K562 (cell line): Measurements from ENCODE around the gene VRK1. TPM values are rescaled to one million over a fixed set of nuclear protein-coding genes. Genes with fewer than 3 reads are reported as not detected.
A peak's percentile ranks its signal among the peaks of the same experiment; 100 is the strongest.

Experiments
- ARID1B ChIP-seq: fragments of 450-650 bp; IDR thresholded peaks from 2 replicates; pipeline ENCODE4 v1.6.1; 2016; ENCODE audit warnings: antibody characterized with exemption, mild to moderate bottlenecking, inconsistent platforms
- CHCHD3 ChIP-seq: fragments of 250-450 bp; sonication (Bioruptor Pico); IDR thresholded peaks from 2 replicates; pipeline ENCODE4 v2.1.2; 2022; ENCODE audit warnings: mild to moderate bottlenecking
- FIP1L1 ChIP-seq: fragments of 200-400 bp; formaldehyde crosslinking; IDR thresholded peaks from 2 replicates; pipeline ENCODE4 v1.6.1; 2018; ENCODE audit warnings: mild to moderate bottlenecking, low read depth, low read length; ENCODE audit not compliant: poor library complexity, severe bottlenecking
- FOXJ3 ChIP-seq: sonication (generic); formaldehyde crosslinking; IDR thresholded peaks from 2 replicates; pipeline ENCODE4 v1.4.0; 2020; ENCODE audit warnings: mild to moderate bottlenecking, missing genetic modification reagents
- GABPB1 ChIP-seq: sonication (generic); formaldehyde crosslinking; IDR thresholded peaks from 2 replicates; pipeline ENCODE4 v1.8.0; 2022; ENCODE audit warnings: mild to moderate bottlenecking, missing genetic modification reagents
- GATAD2B ChIP-seq: fragments of 450-650 bp; IDR thresholded peaks from 2 replicates; pipeline ENCODE4 v1.6.1; 2017; ENCODE audit warnings: mild to moderate bottlenecking, borderline replicate concordance
- HDAC1 ChIP-seq, 2 experiments: fragments of 450-650 bp; IDR thresholded peaks; 2 replicates each; pipeline ENCODE4 v1.6.1; 2016 to 2017; ENCODE audit warnings: inconsistent platforms in 1 of 2, mild to moderate bottlenecking in 1 of 2, moderate library complexity in 1 of 2
- JUN ChIP-seq, 2 experiments: sonication (generic) in 1 of 2; formaldehyde crosslinking in 1 of 2; IDR thresholded peaks; 2 replicates each; pipeline versions ENCODE4 v1.6.1 to v1.8.0; 2012 to 2022; ENCODE audit warnings: borderline replicate concordance in 2 of 2, mild to moderate bottlenecking in 2 of 2, improper control_type of control experiment in 1 of 2, low read depth in 1 of 2, low read length in 1 of 2, missing genetic modification reagents in 1 of 2
- MAFK ChIP-seq: IDR thresholded peaks from 2 replicates; pipeline ENCODE4 v1.6.1; 2011; ENCODE audit warnings: low read length, improper control_type of control experiment
- MCM3 ChIP-seq: fragments of 450-650 bp; IDR thresholded peaks from 2 replicates; pipeline ENCODE4 v1.6.1; 2016
- NFE2L1 ChIP-seq: fragments of 450-650 bp; IDR thresholded peaks from 2 replicates; pipeline ENCODE4 v1.6.1; 2016; ENCODE audit warnings: missing genetic modification characterization, low read depth, mild to moderate bottlenecking, missing compliant biosample characterization, moderate library complexity, borderline replicate concordance
- NFIC ChIP-seq: fragments of 450-650 bp; IDR thresholded peaks from 2 replicates; pipeline ENCODE4 v1.6.1; 2017; ENCODE audit warnings: mild to moderate bottlenecking, inconsistent platforms
- POLR2AphosphoS5 ChIP-seq: IDR thresholded peaks from 2 replicates; pipeline ENCODE4 v1.6.1; 2011; ENCODE audit warnings: mild to moderate bottlenecking, low read depth, low read length, moderate library complexity; ENCODE audit not compliant: control insufficient read depth, insufficient read depth
- PRPF4 ChIP-seq: fragments of 200-400 bp; formaldehyde crosslinking; IDR thresholded peaks from one replicate; pipeline ENCODE4 v1.6.1; 2017; ENCODE audit warnings: low read length, low read depth, mild to moderate bottlenecking; ENCODE audit not compliant: insufficient read depth, poor library complexity, severe bottlenecking
- PURB ChIP-seq: sonication (generic); formaldehyde crosslinking; IDR thresholded peaks from 2 replicates; pipeline ENCODE4 v1.9.0; 2021; ENCODE audit warnings: low read depth, mild to moderate bottlenecking, missing genetic modification reagents
- RFX5 ChIP-seq: IDR thresholded peaks from 2 replicates; pipeline ENCODE4 v1.6.1; 2011; ENCODE audit warnings: low read depth, mild to moderate bottlenecking, improper control_type of control experiment, low read length
- SETDB1 ChIP-seq: IDR thresholded peaks from one replicate; pipeline ENCODE4 v1.6.1; 2012; ENCODE audit warnings: low read length, control low read depth, inconsistent platforms
- SMC3 ChIP-seq: conservative IDR thresholded peaks from 2 replicates; pipeline ENCODE4 v1.6.1; 2011; ENCODE audit warnings: low read depth, low read length, improper control_type of control experiment; ENCODE audit not compliant: insufficient read depth
- SPI1 ChIP-seq: IDR thresholded peaks from 2 replicates; pipeline ENCODE4 v1.6.1; 2011; ENCODE audit warnings: low read depth, low read length, control low read depth, borderline replicate concordance
- TBL1XR1 ChIP-seq, 2 experiments: IDR thresholded peaks; 2 replicates each; pipeline ENCODE4 v1.6.1; 2012; ENCODE audit warnings: improper control_type of control experiment in 2 of 2, low read length in 2 of 2, mild to moderate bottlenecking in 1 of 2
- TGIF2 ChIP-seq: sonication (generic); formaldehyde crosslinking; IDR thresholded peaks from 2 replicates; pipeline ENCODE4 v1.8.1; 2022; ENCODE audit warnings: mild to moderate bottlenecking, missing genetic modification reagents, moderate library complexity
- ZNF134 ChIP-seq: fragments of 250-450 bp; sonication (Bioruptor Pico); conservative IDR thresholded peaks from 2 replicates; pipeline ENCODE4 v1.4.0; 2020
- ZNF165 ChIP-seq: fragments of 250-450 bp; sonication (Bioruptor Pico); IDR thresholded peaks from 2 replicates; pipeline ENCODE4 v1.4.0; 2020; ENCODE audit warnings: borderline replicate concordance
- ZNF354B ChIP-seq: fragments of 250-450 bp; sonication (Bioruptor Pico); IDR thresholded peaks from 2 replicates; pipeline ENCODE4 v1.4.0; 2020
- ZNF384 ChIP-seq: IDR thresholded peaks from 2 replicates; pipeline ENCODE4 v1.6.1; 2012; ENCODE audit warnings: low read depth, low read length, improper control_type of control experiment
- ZNF41 ChIP-seq: fragments of 250-450 bp; sonication (Bioruptor Pico); conservative IDR thresholded peaks from 2 replicates; pipeline ENCODE4 v1.4.0; 2020; ENCODE audit warnings: mild to moderate bottlenecking
- ZNF79 ChIP-seq: fragments of 250-450 bp; sonication (Bioruptor Pico); IDR thresholded peaks from 2 replicates; pipeline ENCODE4 v1.4.0; 2020; ENCODE audit warnings: low read depth, mild to moderate bottlenecking, moderate library complexity
- ZSCAN29 ChIP-seq: fragments of 450-650 bp; IDR thresholded peaks from 2 replicates; pipeline ENCODE4 v1.6.1; 2017
- polyA plus RNA-seq, 8 experiments: library from polyadenylated mRNA; depleted of rRNA in 4 of 8; stranded (reverse) in 5 of 8; unstranded in 3 of 8; fragments of >200 nt; fragmentation: Nextera tagmentation in 2 of 8; fragmentation: Illumina TruSeq in 1 of 8; extraction: Ambion mirVana in 2 of 8; extraction: Trizol in 1 of 8; gene quantifications; 2 replicates each; pipeline versions ENCODE4 v1.2.1 to v1.2.3, GENCODE V29; 2011 to 2014; ENCODE audit warnings: inconsistent platforms in 1 of 8, missing spikeins in 1 of 8
- total RNA-seq, 7 experiments: library from RNA; depleted of rRNA in 6 of 7; stranded (reverse); fragments of >200 nt in 6 of 7; fragmentation: Illumina TruSeq in 2 of 7; extraction: Trizol in 2 of 7; gene quantifications; 2 replicates each; pipeline versions ENCODE4 v1.2.1 to v1.2.3, GENCODE V29; 2011 to 2021; ENCODE audit warnings: low replicate concordance in 1 of 7
- TF ChIP-seq, protein P1 (sequence below): sonication (generic); IDR thresholded peaks from 2 replicates; pipeline ENCODE4 v1.6.1; 2016
- TF ChIP-seq, protein P2 (sequence below): sonication (generic); formaldehyde crosslinking; IDR thresholded peaks from 2 replicates; pipeline ENCODE4 v1.9.0; 2022; ENCODE audit warnings: mild to moderate bottlenecking, missing genetic modification reagents
- TF ChIP-seq, protein P3 (sequence below): fragments of 450-650 bp; IDR thresholded peaks from 2 replicates; pipeline ENCODE4 v1.6.1; 2014; ENCODE audit warnings: low read depth, mild to moderate bottlenecking, moderate library complexity, borderline replicate concordance

The VRK1 gene
- total and polyA plus RNA-seq, 9 of the 15 experiments (the other 6 are each of a cell fraction or from before 2014, with no cell fraction given), result 83.6 to 177 (median 116) TPM

DNA sequence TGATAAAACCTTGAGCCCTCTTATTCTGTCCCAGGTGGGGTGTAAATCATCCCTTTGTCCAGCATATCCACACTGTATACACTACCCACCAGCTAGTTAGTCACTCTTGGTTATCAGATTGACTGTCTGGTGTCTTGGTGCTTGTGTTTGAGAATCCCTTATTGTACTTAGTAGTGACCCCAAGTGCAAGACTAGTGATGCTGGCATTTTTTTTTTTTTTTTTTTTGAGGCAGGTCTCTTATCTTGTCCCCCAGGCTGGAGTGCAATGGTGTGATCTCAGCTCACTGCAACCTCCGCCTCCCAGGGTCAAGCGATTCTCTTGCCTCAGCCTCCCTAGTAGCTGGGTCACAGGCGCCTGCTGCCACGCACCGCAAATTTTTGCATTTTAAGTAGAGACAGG is 5.8 kb downstream of the VRK1 start (continued):
- TF ChIP-seq CHCHD3 (CRISPR knock-in tag) (no peak), ZNF165 (no peak), SPI1 (no peak), ZSCAN29 (no peak), NFIC (peak; percentile 75), PRPF4 (no peak), ZNF134 (no peak), PURB (no peak), NFE2L1 (tag) (no peak), RFX5 (no peak), SMC3 (no peak), POLR2AphosphoS5 (peak; percentile 80), ZNF354B (CRISPR knock-in tag) (no peak), JUN (IDR thresholded peaks at IDR 0.05; ENCODE audit: borderline replicate concordance, low read depth, low read length) (peak; percentile 58; the same call in 1 of the 2 replicates), JUN (CRISPR knock-in tag; IDR thresholded peaks at IDR 0.05; ENCODE audit: borderline replicate concordance) (no peak), TGIF2 (CRISPR knock-in tag) (no peak), MAFK (no peak), SETDB1 (no peak), TBL1XR1 (IDR thresholded peaks at IDR 0.05; ENCODE audit: low read length in 2 of 2) (peak; percentile 80 to 82; a peak in 3 of 4 replicates), ZNF79 (no peak), ZNF41 (CRISPR knock-in tag) (no peak), ZNF384 (peak; percentile 99), ARID1B (peak; percentile 97), GABPB1 (CRISPR knock-in tag) (no peak), HDAC1 (IDR thresholded peaks at IDR 0.05) (peak in 1 of 2 experiments; percentile 84; a peak in 2 of 4 replicates), FIP1L1 (no peak), GATAD2B (no peak), MCM3 (no peak), FOXJ3 (CRISPR knock-in tag) (no peak)
- TF ChIP-seq, protein P1, sequence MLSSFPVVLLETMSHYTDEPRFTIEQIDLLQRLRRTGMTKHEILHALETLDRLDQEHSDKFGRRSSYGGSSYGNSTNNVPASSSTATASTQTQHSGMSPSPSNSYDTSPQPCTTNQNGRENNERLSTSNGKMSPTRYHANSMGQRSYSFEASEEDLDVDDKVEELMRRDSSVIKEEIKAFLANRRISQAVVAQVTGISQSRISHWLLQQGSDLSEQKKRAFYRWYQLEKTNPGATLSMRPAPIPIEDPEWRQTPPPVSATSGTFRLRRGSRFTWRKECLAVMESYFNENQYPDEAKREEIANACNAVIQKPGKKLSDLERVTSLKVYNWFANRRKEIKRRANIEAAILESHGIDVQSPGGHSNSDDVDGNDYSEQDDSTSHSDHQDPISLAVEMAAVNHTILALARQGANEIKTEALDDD, result peak; percentile 100
- TF ChIP-seq, protein P2, sequence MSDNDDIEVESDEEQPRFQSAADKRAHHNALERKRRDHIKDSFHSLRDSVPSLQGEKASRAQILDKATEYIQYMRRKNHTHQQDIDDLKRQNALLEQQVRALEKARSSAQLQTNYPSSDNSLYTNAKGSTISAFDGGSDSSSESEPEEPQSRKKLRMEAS (CRISPR knock-in tag), result no peak
- TF ChIP-seq, protein P3, sequence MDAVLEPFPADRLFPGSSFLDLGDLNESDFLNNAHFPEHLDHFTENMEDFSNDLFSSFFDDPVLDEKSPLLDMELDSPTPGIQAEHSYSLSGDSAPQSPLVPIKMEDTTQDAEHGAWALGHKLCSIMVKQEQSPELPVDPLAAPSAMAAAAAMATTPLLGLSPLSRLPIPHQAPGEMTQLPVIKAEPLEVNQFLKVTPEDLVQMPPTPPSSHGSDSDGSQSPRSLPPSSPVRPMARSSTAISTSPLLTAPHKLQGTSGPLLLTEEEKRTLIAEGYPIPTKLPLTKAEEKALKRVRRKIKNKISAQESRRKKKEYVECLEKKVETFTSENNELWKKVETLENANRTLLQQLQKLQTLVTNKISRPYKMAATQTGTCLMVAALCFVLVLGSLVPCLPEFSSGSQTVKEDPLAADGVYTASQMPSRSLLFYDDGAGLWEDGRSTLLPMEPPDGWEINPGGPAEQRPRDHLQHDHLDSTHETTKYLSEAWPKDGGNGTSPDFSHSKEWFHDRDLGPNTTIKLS, result peak; percentile 60; the same call in 1 of the 2 replicates
